ENCODE measurements around the gene SUPT7L. TPM values are rescaled to one million over a fixed set of nuclear protein-coding genes. Genes with fewer than 3 reads are reported as not detected.

The SUPT7L gene
- total RNA-seq, 4 donors from 2014 or later = 18.5 to 23.1 (median 20.7) TPM

DNA sequence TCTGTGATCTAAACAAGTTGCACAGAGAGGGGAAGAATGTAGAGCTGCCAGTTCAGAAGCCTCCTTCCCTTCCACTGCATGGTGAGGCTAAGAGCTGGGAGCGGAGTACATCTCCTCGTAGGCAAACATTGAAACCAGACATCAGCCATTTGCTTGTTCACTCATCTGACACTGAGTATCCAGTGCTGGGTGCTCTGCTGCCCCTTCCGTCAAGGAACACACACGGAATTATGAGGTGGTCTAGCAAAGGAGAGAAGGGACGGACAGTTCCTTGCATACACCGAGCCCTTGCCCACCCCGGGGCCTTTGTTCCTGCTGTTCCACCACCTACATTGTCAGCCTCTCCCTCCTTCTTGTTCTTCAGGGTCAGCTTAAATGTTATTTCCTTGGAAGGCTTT is 44.8 kb upstream of the SUPT7L start:
- H3K4me3 ChIP-seq = no peak overlapping the region
- H3K27ac ChIP-seq (replicated peaks in 1 of 4) = peak overlapping the region; percentile 81 to 91 (median 89)
- TF ChIP-seq POLR2AphosphoS5 (IDR thresholded peaks at IDR 0.05) (no peak), EP300 (IDR thresholded peaks at IDR 0.05) (no peak)
- no peaks in the 10 kb centered on the region for H3K9me3 ChIP-seq
- WGBS = 87% methylated on average over 7 of the region's 7 CpGs
- no peaks in the 10 kb centered on the region for H3K36me3 ChIP-seq
- intact Hi-C loops (cut with DNase I) = loop anchor here (5.0 to 10.0 kb wide), 3 partner anchors 64 to 117 kb away; partner anchors contain the start of gene MRPL33
- no peak for DNase-seq (ENCODE audit: extremely low spot score)
- peaks cover 45 to 60% (median 55%) of the 10 kb centered on the region in 4 donors for H3K4me1 ChIP-seq
- no peaks in the 10 kb centered on the region for H3K27me3 ChIP-seq

DNA sequence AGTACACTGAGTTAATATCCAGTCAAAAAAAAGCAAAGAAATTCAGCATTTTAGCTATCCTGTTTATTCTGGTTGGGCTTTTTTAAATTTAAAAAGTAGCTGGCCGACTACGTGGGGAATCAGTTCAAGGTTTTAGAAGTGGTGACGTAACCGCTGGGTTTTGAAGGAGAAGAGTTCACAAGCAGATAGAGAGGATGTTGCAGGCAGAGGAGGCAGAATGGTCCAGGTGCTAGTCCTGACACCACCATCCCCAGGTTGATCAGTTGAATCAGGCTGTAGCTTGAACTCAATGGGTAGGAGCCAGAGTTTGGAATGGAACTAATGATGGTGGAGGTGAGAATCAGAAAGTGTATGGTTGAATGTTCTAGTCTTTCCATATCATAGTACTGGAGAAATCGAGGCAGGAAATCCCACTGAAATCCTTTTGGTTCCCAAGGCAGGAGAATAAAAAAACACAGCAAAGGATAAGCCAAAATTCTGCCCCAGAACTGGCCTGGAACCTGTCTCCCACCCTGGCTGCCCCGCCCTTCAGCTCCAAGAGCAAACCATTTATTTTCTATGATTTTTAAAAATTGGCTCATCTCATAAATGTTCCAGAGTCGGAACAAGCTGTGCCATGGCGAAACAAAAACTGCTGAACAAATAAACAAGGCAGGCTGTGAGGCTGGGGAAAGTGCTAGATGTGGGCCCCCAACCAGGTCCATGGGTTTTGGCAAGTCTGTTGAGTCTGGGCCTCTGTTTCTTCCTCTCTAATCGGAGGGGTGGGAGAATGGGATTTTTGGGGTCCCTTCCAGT is 44.2 kb upstream of the SUPT7L start:
- H3K36me3 ChIP-seq = no peaks in the 10 kb centered on the region
- no peaks in the 10 kb centered on the region for H3K27me3 ChIP-seq
- WGBS = 70% methylated on average over 9 of the region's 9 CpGs
- H3K4me1 ChIP-seq = peaks cover 45 to 60% (median 55%) of the 10 kb centered on the region in 4 donors
- intact Hi-C loops (cut with DNase I) = loop anchor here (2.0 to 10.0 kb wide), 4 partner anchors 65 to 683 kb away; partner anchors contain the start of gene MRPL33
- DNase-seq (ENCODE audit: extremely low spot score) = no peak
- TF ChIP-seq POLR2AphosphoS5 (IDR thresholded peaks at IDR 0.05) = peak; percentile 76
- peak; percentile 77 for TF ChIP-seq EP300 (IDR thresholded peaks at IDR 0.05)
- TF ChIP-seq, protein P1, sequence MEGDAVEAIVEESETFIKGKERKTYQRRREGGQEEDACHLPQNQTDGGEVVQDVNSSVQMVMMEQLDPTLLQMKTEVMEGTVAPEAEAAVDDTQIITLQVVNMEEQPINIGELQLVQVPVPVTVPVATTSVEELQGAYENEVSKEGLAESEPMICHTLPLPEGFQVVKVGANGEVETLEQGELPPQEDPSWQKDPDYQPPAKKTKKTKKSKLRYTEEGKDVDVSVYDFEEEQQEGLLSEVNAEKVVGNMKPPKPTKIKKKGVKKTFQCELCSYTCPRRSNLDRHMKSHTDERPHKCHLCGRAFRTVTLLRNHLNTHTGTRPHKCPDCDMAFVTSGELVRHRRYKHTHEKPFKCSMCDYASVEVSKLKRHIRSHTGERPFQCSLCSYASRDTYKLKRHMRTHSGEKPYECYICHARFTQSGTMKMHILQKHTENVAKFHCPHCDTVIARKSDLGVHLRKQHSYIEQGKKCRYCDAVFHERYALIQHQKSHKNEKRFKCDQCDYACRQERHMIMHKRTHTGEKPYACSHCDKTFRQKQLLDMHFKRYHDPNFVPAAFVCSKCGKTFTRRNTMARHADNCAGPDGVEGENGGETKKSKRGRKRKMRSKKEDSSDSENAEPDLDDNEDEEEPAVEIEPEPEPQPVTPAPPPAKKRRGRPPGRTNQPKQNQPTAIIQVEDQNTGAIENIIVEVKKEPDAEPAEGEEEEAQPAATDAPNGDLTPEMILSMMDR (IDR thresholded peaks at IDR 0.05) = no peak
- TF ChIP-seq POLR2A (IDR thresholded peaks at IDR 0.05; ENCODE audit: low read depth) = no peak
- peak overlapping the region; percentile 81 to 91 (median 89) for H3K27ac ChIP-seq (replicated peaks in 1 of 4)
- no peaks in the 10 kb centered on the region for H3K9me3 ChIP-seq
- H3K4me3 ChIP-seq = no peak overlapping the region

DNA sequence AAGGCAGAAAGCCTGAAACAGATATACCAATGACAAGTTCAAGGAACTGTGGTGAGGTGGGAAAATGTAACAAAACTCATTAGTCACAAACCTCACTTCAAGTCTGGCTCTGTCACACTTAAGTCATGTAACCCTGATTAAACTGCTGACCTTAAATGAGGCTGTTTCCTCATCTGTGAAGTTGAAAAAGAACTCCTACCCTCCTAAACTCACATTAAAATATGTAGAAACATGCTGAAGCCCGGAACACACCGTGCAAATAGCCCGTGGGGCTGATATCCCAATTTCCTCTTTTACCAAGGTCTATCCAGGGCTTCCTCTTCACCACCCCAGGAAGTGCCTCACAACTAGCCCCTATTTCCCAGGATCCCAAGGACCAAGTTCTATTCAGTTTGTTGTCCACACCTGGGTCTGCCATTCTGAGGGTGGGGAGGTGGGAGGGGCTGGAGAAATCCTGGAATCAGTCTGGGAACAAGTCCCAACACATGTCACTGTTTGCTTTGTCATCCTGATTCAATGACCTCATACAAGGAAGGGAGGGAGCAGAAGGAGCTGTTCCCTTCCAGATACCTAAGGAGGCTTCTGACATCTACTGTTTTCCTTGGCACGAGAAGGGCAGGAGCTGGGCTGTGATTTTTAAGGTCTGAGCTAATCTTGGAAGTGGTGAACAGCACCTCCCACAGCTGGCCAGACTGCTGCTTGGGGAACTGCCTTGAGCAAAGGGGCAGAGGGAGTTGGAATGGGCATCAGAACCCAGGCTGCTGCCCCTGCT is 42.6 kb upstream of the SUPT7L start:
- no peaks in the 10 kb centered on the region for H3K9me3 ChIP-seq

DNA sequence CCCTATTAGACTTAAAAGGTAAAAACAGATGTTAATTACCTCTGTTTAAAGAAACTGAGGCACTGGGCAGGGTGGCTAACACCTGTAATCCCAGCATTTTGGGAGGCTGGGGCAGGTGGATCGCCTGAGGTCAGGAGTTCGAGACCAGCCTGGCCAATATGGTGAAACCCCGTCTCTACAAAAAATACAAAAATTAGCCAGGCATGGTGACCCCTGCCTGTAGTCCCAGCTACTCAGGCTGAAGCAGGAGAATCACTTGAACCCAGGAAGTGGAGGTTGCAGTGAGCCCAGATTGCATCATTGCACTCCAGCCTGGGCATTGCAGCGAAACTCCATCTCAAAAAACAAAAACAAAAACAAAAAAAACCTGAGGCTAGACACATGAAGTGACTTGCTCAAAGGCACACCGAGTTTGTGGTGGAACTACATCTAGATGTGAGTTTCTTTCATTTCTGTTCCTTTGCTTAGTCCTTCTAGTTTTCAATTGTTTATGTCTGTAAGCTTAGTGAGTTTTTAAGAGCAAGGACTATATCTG is 41.0 kb upstream of the SUPT7L start:
- Histone ChIP-seq H3K27ac (replicated peaks in 1 of 4) (peak overlapping the region; percentile 81 to 91 (median 89)), H3K9me3 (no peaks in the 10 kb centered on the region), H3K27me3 (no peaks in the 10 kb centered on the region), H3K4me1 (peaks cover 44 to 60% (median 51%) of the 10 kb centered on the region in 4 donors), H3K36me3 (no peaks in the 10 kb centered on the region), H3K4me3 (no peak overlapping the region)
- 95% methylated on average over 5 of the region's 5 CpGs for WGBS
- intact Hi-C loops (cut with DNase I) = loop anchor here (10.0 kb wide), 1 partner anchor 120 kb away; no protein-coding TSS in a partner anchor
- TF ChIP-seq EP300 (IDR thresholded peaks at IDR 0.05) (no peak), POLR2A (IDR thresholded peaks at IDR 0.05; ENCODE audit: low read depth) (no peak), POLR2AphosphoS5 (IDR thresholded peaks at IDR 0.05) (no peak)
- TF ChIP-seq, protein P1 (IDR thresholded peaks at IDR 0.05) = no peak
- DNase-seq (ENCODE audit: extremely low spot score) = no peak

More for the DNA sequence above, 42.6 kb upstream of the SUPT7L start:
- Histone ChIP-seq H3K27me3 (no peaks in the 10 kb centered on the region), H3K4me3 (no peak overlapping the region), H3K27ac (replicated peaks in 1 of 4) (peak overlapping the region; percentile 81 to 91 (median 89)), H3K36me3 (no peaks in the 10 kb centered on the region), H3K4me1 (peaks cover 45 to 60% (median 51%) of the 10 kb centered on the region in 4 donors)
- WGBS = 45% methylated on average over 4 of the region's 4 CpGs
- intact Hi-C loops (cut with DNase I) = loop anchor here (2.0 to 10.0 kb wide), 4 partner anchors 66 to 685 kb away; partner anchors contain the start of gene MRPL33
- TF ChIP-seq POLR2AphosphoS5 (IDR thresholded peaks at IDR 0.05) (peak; percentile 89 to 94), EP300 (IDR thresholded peaks at IDR 0.05) (peak; percentile 95), POLR2A (IDR thresholded peaks at IDR 0.05; ENCODE audit: low read depth) (no peak)
- TF ChIP-seq, protein P1 (IDR thresholded peaks at IDR 0.05) = no peak
- peak; percentile 94 for DNase-seq (ENCODE audit: extremely low spot score)

All from esophagus muscularis mucosa (tissue), 4 donors.